Hepatocyte (in vitro differentiated cells): Measurements from ENCODE around the gene NOC4L.

Source experiments
- CTCF ChIP-seq: fragments of 200-600 bp; sonication (generic); IDR thresholded peaks from 2 replicates; pipeline ENCODE4 v1.5.1; 2016; ENCODE audit warnings: antibody characterized with exemption, mild to moderate bottlenecking; ENCODE audit not compliant: poor library complexity
- EZH2 ChIP-seq: fragments of 200-600 bp; sonication (generic); IDR thresholded peaks from 2 replicates; pipeline ENCODE4 v1.6.1; 2016; ENCODE audit warnings: antibody characterized with exemption, mild to moderate bottlenecking, borderline replicate concordance

GRCh38 chr12:132144115-132144809 lies at the start of gene NOC4L, which contains the start of gene DDX51:
- TF ChIP-seq EZH2: no peak
- TF ChIP-seq CTCF: no peak
